OCI-LY3 (cell line): Measurements from ENCODE around the gene ERC1.

Source experiments
- H2AFZ ChIP-seq: fragments of 200-600, 300-600 bp; shearing (Covaris generic); 2 replicates; pipeline ENCODE4 v1.6.0; 2014; ENCODE audit warnings: antibody characterized with exemption, low read depth, low read length
- H3K27ac ChIP-seq: fragments of 200-600, 300-600 bp; sonication (generic); 2 replicates; pipeline ENCODE4 v1.5.1; 2014; ENCODE audit warnings: mild to moderate bottlenecking, low read length, moderate library complexity, mixed read lengths
- H3K27me3 ChIP-seq: fragments of 200-600, 300-600 bp; sonication (generic); 2 replicates; pipeline ENCODE4 v1.6.1; 2014; ENCODE audit warnings: low read depth, low read length, mixed read lengths
- H3K36me3 ChIP-seq: fragments of 200-600, 300-600 bp; sonication (generic); replicated peaks from 2 replicates; pipeline ENCODE3; 2014; ENCODE audit warnings: low read depth, low read length, mixed read lengths
- H3K4me1 ChIP-seq: fragments of 300-600, 200-600 bp; sonication (generic); 2 replicates; pipeline ENCODE4 v1.6.1; 2014; ENCODE audit warnings: low read length, mixed read lengths
- H3K4me2 ChIP-seq: fragments of 200-600, 300-600 bp; sonication (generic); 2 replicates; pipeline ENCODE4 v1.6.1; 2014; ENCODE audit warnings: low read length, mixed read lengths
- H3K4me3 ChIP-seq: fragments of 300-600, 200-600 bp; sonication (generic); 2 replicates; pipeline ENCODE4 v1.5.1; 2014; ENCODE audit warnings: antibody characterized with exemption, mild to moderate bottlenecking, low read length, moderate library complexity
- H3K79me2 ChIP-seq: fragments of 300-600, 200-600 bp; shearing (Covaris generic); 2 replicates; pipeline ENCODE4 v1.6.1; 2014; ENCODE audit warnings: mild to moderate bottlenecking, low read length, mixed read lengths
- H3K9ac ChIP-seq: fragments of 300-600, 200-600 bp; shearing (Covaris generic); 2 replicates; pipeline ENCODE4 v1.6.0; 2014; ENCODE audit warnings: mild to moderate bottlenecking, low read length, moderate library complexity
- H3K9me3 ChIP-seq: fragments of 200-600, 300-600 bp; shearing (Covaris generic); 2 replicates; pipeline ENCODE4 v1.6.1; 2014; ENCODE audit warnings: low read length, mixed read lengths; ENCODE audit not compliant: insufficient read depth
- H4K20me1 ChIP-seq: fragments of 200-600, 300-600 bp; sonication (generic); 2 replicates; pipeline ENCODE4 v1.6.1; 2016; ENCODE audit warnings: low read length, mixed read lengths; ENCODE audit not compliant: insufficient read depth
- CTCF ChIP-seq: fragments of 200-600, 300-600 bp; sonication (generic); IDR thresholded peaks from 2 replicates; pipeline ENCODE4 v1.5.1; 2014; ENCODE audit warnings: antibody characterized with exemption, low read length, low read depth
- EZH2phosphoT487 ChIP-seq: fragments of 200-600 bp; shearing (Covaris generic); IDR thresholded peaks from 2 replicates; pipeline ENCODE4 v1.6.1; 2018; ENCODE audit warnings: antibody characterized with exemption, mixed run types, low read depth

Gene ERC1

GRCh38 chr12:1525858-1526257, 534.8 kb downstream of the ERC1 start:
- Histone ChIP-seq H2AFZ (no peak overlapping the region), H4K20me1 (no peaks in the 10 kb centered on the region), H3K4me2 (peak overlapping the region; percentile 38), H3K9me3 (no peaks in the 10 kb centered on the region), H3K79me2 (no peaks in the 10 kb centered on the region), H3K4me1 (peaks cover 21% of the 10 kb centered on the region), H3K27me3 (peaks cover 8% of the 10 kb centered on the region), H3K27ac (no peak overlapping the region), H3K4me3 (no peak overlapping the region), H3K9ac (no peak overlapping the region), H3K36me3 (no peaks in the 10 kb centered on the region)
- no peak for TF ChIP-seq CTCF
- TF ChIP-seq EZH2phosphoT487 = no peak

GRCh38 chr12:1527789-1528188, 536.8 kb downstream of the ERC1 start:
- Histone ChIP-seq H4K20me1 (no peaks in the 10 kb centered on the region; the same call in 1 of the 2 replicates), H3K4me3 (no peak overlapping the region), H3K9me3 (no peaks in the 10 kb centered on the region), H3K9ac (no peak overlapping the region), H3K27me3 (peaks cover 8% of the 10 kb centered on the region), H3K4me2 (no peak overlapping the region), H2AFZ (no peak overlapping the region), H3K4me1 (peaks cover 35% of the 10 kb centered on the region), H3K27ac (no peak overlapping the region), H3K79me2 (peaks cover 18% of the 10 kb centered on the region), H3K36me3 (no peaks in the 10 kb centered on the region)
- TF ChIP-seq EZH2phosphoT487 = no peak
- TF ChIP-seq CTCF = no peak

GRCh38 chr12:1528791-1529190, 537.8 kb downstream of the ERC1 start:
- Histone ChIP-seq H3K9me3 (no peaks in the 10 kb centered on the region), H3K27ac (no peak overlapping the region), H3K4me3 (no peak overlapping the region), H3K9ac (no peak overlapping the region), H3K27me3 (peaks cover 8% of the 10 kb centered on the region), H2AFZ (no peak overlapping the region), H3K36me3 (no peaks in the 10 kb centered on the region), H3K4me1 (peaks cover 45% of the 10 kb centered on the region), H4K20me1 (no peaks in the 10 kb centered on the region; the same call in 1 of the 2 replicates), H3K79me2 (peaks cover 28% of the 10 kb centered on the region), H3K4me2 (no peak overlapping the region)
- no peak for TF ChIP-seq CTCF
- TF ChIP-seq EZH2phosphoT487 = no peak

- Histone ChIP-seq H3K9me3 (no peaks in the 10 kb centered on the region), H3K36me3 (no peaks in the 10 kb centered on the region), H3K4me2 (peak overlapping the region; percentile 87), H4K20me1 (no peaks in the 10 kb centered on the region; the same call in 1 of the 2 replicates), H3K9ac (peak overlapping the region; percentile 69), H3K27me3 (peaks cover 8% of the 10 kb centered on the region), H3K27ac (no peak overlapping the region), H2AFZ (peak overlapping the region; percentile 24; the same call in 1 of the 2 replicates), H3K79me2 (peaks cover 33% of the 10 kb centered on the region), H3K4me1 (peaks cover 51% of the 10 kb centered on the region), H3K4me3 (peak overlapping the region; percentile 80)
- no peak for TF ChIP-seq EZH2phosphoT487
- TF ChIP-seq CTCF = no peak
These were observed 538.3 kb downstream of the ERC1 start for GRCh38 chr12:1529228-1529861.
